ENCODE data around the gene ACIN1. TPM values are rescaled to one million over a fixed set of nuclear protein-coding genes. Genes with fewer than 3 reads are reported as not detected.

Gene ACIN1
- polyA plus RNA-seq, 1 donor (not counting 4 experiments of a cell fraction or from before 2014, with no cell fraction given): 104 TPM

DNA sequence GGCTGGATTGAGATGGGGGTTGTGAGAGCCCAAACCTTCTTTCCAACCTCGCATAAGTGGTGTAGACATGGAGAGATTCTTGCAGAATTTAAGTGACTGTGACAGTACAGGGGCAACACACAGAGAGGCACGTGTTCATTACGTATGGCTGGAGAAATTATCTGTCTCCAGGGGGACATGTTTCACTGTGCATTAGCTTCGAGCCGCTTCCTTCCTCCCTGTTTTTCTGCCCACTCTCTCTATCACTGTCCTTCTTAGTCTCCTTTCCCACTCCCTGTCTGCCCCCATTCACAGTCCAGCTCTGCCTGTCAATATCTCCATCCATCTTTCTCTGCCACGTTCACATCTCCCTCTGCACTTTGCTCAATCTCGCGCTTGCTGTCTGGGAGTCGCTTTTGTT, 73.5 kb downstream of the ACIN1 start:
- FAIRE-seq: no peak
- Histone ChIP-seq H3K4me2 (ENCODE audit: control insufficient read depth, extremely low read depth, insufficient read depth, low read depth, low read length) (no peak overlapping the region), H3K9me1 (ENCODE audit: control insufficient read depth, extremely low read depth, insufficient read depth, low read length) (no peaks in the 10 kb centered on the region), H3K4me1 (ENCODE audit: control insufficient read depth, extremely low read depth, insufficient read depth, low read length) (no peaks in the 10 kb centered on the region), H3K36me3 (ENCODE audit: control insufficient read depth in 2 of 2, extremely low read depth in 1 of 2, insufficient read depth in 2 of 2, low read length in 2 of 2) (peaks cover 8% of the 10 kb centered on the region in 2 experiments), H2AFZ (ENCODE audit: control insufficient read depth, low read length) (no peak overlapping the region), H3K27me3 (ENCODE audit: control insufficient read depth, extremely low read depth, insufficient read depth, low read length) (no peaks in the 10 kb centered on the region), H3K27ac (ENCODE audit: control insufficient read depth, insufficient read depth, low read length) (no peak overlapping the region), H4K20me1 (ENCODE audit: control insufficient read depth, extremely low read depth, insufficient read depth, low read length) (no peaks in the 10 kb centered on the region), H3K9ac (ENCODE audit: control insufficient read depth, extremely low read depth, insufficient read depth, low read length) (no peak overlapping the region), H3K9me3 (ENCODE audit: control insufficient read depth, low read depth, low read length) (no peaks in the 10 kb centered on the region), H3K79me2 (ENCODE audit: control insufficient read depth, insufficient read depth, low read length) (no peaks in the 10 kb centered on the region), H3K4me3 (ENCODE audit: control insufficient read depth in 2 of 3, extremely low read depth in 1 of 3, insufficient read depth in 2 of 3, low read depth in 1 of 3, low read length in 3 of 3) (no peak overlapping the region)
- TF ChIP-seq EZH2 (IDR thresholded peaks at IDR 0.05; ENCODE audit: low read length): no peak
- no peak for TF ChIP-seq CTCF (optimal IDR thresholded peaks at IDR 0.05 in 1 of 3, IDR thresholded peaks at IDR 0.05 in 1 of 3, conservative IDR thresholded peaks at IDR 0.05 in 1 of 3; ENCODE audit: extremely low read depth in 1 of 3, insufficient read depth in 2 of 3, low read length in 3 of 3)
- DNase-seq (ENCODE audit: low read depth, low spot score): no peak
- dilution Hi-C loops (cut with MboI; ENCODE audit: extremely low pct_ligation_motif_present, low sequenced_read_pairs): no loop called here

DNA sequence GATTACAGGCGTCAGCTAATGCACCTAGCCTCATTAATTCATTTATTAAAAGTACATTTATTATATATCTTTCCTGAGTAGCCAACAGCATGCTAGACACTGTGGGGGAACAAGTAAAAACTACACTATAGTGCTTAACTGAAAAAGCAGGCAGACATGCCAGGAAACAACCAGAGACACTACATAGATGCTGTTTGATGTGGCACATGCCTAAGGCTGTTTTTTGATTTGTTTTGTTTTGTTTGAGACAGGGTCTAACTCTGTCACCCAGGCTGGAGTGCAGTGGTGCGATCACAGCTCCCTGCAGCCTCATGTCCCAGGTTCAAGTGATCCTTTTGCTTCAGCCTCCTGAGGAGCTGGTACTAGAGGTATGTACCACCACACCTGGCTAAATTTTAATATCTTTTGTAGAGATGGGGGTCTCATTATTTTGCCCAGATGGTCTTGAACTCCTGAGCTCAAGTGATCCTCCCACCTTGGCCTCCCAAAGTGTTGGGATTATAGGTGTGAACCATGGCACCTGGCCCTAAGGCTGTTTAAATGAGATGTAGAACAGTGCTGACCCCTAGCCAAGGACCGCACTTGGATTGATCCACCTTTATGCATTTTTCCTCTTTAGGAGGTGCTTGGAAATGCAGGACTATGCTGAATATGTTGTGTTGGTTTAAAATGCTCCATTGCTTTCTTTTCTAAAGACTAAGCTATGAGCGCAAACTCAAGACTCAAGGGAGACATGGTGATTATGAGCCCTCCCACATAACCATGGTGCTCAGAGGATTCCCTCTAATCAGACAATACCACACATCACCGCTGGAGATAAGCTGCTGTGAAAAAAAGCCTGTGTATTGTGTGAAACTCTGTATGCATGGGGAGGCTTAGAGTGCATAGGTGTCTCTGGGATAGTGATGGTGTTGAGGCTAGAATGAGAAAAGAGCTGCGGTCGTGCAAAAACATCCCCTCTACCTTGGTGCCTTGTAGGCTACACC, 74.5 kb downstream of the ACIN1 start:
- H3K9me1 ChIP-seq (ENCODE audit: control insufficient read depth, extremely low read depth, insufficient read depth, low read length): no peaks in the 10 kb centered on the region
- H3K27ac ChIP-seq (ENCODE audit: control insufficient read depth, insufficient read depth, low read length): no peak overlapping the region
- H3K9ac ChIP-seq (ENCODE audit: control insufficient read depth, extremely low read depth, insufficient read depth, low read length): no peak overlapping the region
- no peak for FAIRE-seq
- DNase-seq (ENCODE audit: low read depth, low spot score): no peak
- H4K20me1 ChIP-seq (ENCODE audit: control insufficient read depth, extremely low read depth, insufficient read depth, low read length): no peaks in the 10 kb centered on the region
- H3K79me2 ChIP-seq (ENCODE audit: control insufficient read depth, insufficient read depth, low read length): no peaks in the 10 kb centered on the region
- no peak overlapping the region for H2AFZ ChIP-seq (ENCODE audit: control insufficient read depth, low read length)
- H3K4me1 ChIP-seq (ENCODE audit: control insufficient read depth, extremely low read depth, insufficient read depth, low read length): no peaks in the 10 kb centered on the region
- no peaks in the 10 kb centered on the region for H3K9me3 ChIP-seq (ENCODE audit: control insufficient read depth, low read depth, low read length)
- H3K36me3 ChIP-seq (ENCODE audit: control insufficient read depth in 2 of 2, extremely low read depth in 1 of 2, insufficient read depth in 2 of 2, low read length in 2 of 2): peaks cover 2 to 3% of the 10 kb centered on the region in 2 experiments
- dilution Hi-C loops (cut with MboI; ENCODE audit: extremely low pct_ligation_motif_present, low sequenced_read_pairs): no loop called here
- no peaks in the 10 kb centered on the region for H3K27me3 ChIP-seq (ENCODE audit: control insufficient read depth, extremely low read depth, insufficient read depth, low read length)
- no peak overlapping the region for H3K4me3 ChIP-seq (ENCODE audit: control insufficient read depth in 2 of 3, extremely low read depth in 1 of 3, insufficient read depth in 2 of 3, low read depth in 1 of 3, low read length in 3 of 3)
- TF ChIP-seq CTCF (optimal IDR thresholded peaks at IDR 0.05 in 1 of 3, IDR thresholded peaks at IDR 0.05 in 1 of 3, conservative IDR thresholded peaks at IDR 0.05 in 1 of 3; ENCODE audit: extremely low read depth in 1 of 3, insufficient read depth in 2 of 3, low read length in 3 of 3) (no peak), EZH2 (IDR thresholded peaks at IDR 0.05; ENCODE audit: low read length) (no peak)
- no peak overlapping the region for H3K4me2 ChIP-seq (ENCODE audit: control insufficient read depth, extremely low read depth, insufficient read depth, low read depth, low read length)

Measured in keratinocyte (primary cell).